AG04450 (cell line): ENCODE results near the gene KHNYN. TPM values are rescaled to one million over a fixed set of nuclear protein-coding genes. Genes with fewer than 3 reads are reported as not detected.

ENCODE experiments used
- CTCF ChIA-PET: fragments of 300-600, 350-600 bp; formaldehyde crosslinking; extraction: SDS; loops from one replicate; lab custom pipeline; 2022; ENCODE audit warnings: antibody characterized with exemption, inconsistent platforms; lab: Charles Lee
- POLR2A ChIA-PET: fragments of 350-600 bp; formaldehyde crosslinking; extraction: SDS; loops from one replicate; lab custom pipeline; 2021; ENCODE audit warnings: antibody characterized with exemption, inconsistent platforms; lab: Yijun Ruan, JAX
- DNase-seq: peaks from one replicate; pipeline ENCODE4 v3.0.0-alpha.2; 2011; ENCODE audit warnings: low read depth, low spot score
- H3K27ac ChIP-seq: one replicate; pipeline ENCODE4 v1.5.1; 2012; ENCODE audit warnings: low read depth, low read length, control low read depth
- H3K27me3 ChIP-seq: one replicate; pipeline ENCODE4 v1.6.0; 2012; ENCODE audit warnings: low read length; ENCODE audit not compliant: control insufficient read depth, insufficient read depth
- H3K4me3 ChIP-seq: 2 replicates; pipeline ENCODE4 v1.5.1; 2011; ENCODE audit warnings: mild to moderate bottlenecking, low read depth, low read length, control low read depth
- H3K9me3 ChIP-seq: 2 replicates; pipeline ENCODE4 v1.5.1; 2012; ENCODE audit warnings: low read length; ENCODE audit not compliant: control insufficient read depth, insufficient read depth
- CTCF ChIP-seq: IDR thresholded peaks from 2 replicates; pipeline ENCODE4 v1.5.1; 2011; ENCODE audit warnings: low read depth, low read length, control low read depth, inconsistent platforms
- polyA plus RNA-seq: library from polyadenylated mRNA; depleted of rRNA; stranded (reverse); fragments of >200 nt; gene quantifications from 2 replicates; pipeline ENCODE4 v1.2.3, GENCODE V29; 2011

KHNYN gene
- polyA plus RNA-seq, 1 experiment = 16.8 TPM

DNA sequence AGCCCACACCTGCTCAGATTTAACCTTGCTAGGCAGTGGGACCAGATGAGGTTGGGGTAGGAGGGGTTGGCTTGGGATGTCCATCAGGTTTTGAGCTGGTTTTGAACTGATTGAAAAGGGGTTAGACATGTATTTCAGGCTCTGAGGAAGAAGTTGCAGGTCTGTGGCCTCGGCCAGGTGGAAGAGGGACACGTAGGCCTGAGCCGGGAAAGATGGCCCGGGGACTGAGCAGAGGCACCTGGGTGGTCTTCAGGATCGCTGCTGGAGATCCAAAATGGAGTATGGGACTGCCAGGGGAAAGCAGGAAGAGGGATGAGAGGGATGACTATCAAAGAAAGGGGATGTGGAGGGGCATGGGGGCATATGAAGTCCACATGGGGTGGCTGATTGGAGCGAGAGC, 23.3 kb upstream of the KHNYN start:
- Histone ChIP-seq H3K27ac (no peak overlapping the region), H3K9me3 (no peaks in the 10 kb centered on the region), H3K4me3 (no peak overlapping the region), H3K27me3 (peaks cover 6% of the 10 kb centered on the region)
- CTCF ChIA-PET = interaction anchor here (1.2 to 3.6 kb wide), 5 partner anchors 25 to 316 kb away, joined by 3 to 18 read pairs (median 8); partner anchors contain the start of gene CIDEB
- TF ChIP-seq CTCF = no peak
- POLR2A ChIA-PET = interaction anchor here (0.7 kb wide), 1 partner anchor 40 kb away, joined by 5 read pairs; no protein-coding TSS in a partner anchor
- DNase-seq = no peak

GRCh38 chr14:24407608-24408325, 22.0 kb upstream of the KHNYN start:
- DNase-seq = no peak
- Histone ChIP-seq H3K9me3 (no peaks in the 10 kb centered on the region), H3K4me3 (no peak overlapping the region), H3K27me3 (peaks cover 6% of the 10 kb centered on the region), H3K27ac (no peak overlapping the region)
- ChIA-PET CTCF (interaction anchor here (1.5 to 3.6 kb wide), 4 partner anchors 24 to 75 kb away, joined by 7 to 18 read pairs (median 9); no protein-coding TSS in a partner anchor), POLR2A (no interaction called here)
- no peak for TF ChIP-seq CTCF

GRCh38 chr14:24408764-24409163, 21.0 kb upstream of the KHNYN start:
- ChIA-PET CTCF (interaction anchor here (1.6 to 6.7 kb wide), 4 partner anchors 23 to 76 kb away, joined by 7 to 49 read pairs (median 16); partner anchors contain the start of gene ADCY4), POLR2A (interaction anchor here (1.0 kb wide), 1 partner anchor 21 kb away, joined by 4 read pairs; the partner anchor contains the start of genes CBLN3 and KHNYN)
- H3K9me3 ChIP-seq = no peaks in the 10 kb centered on the region
- no peak overlapping the region for H3K4me3 ChIP-seq
- no peak for TF ChIP-seq CTCF
- no peak for DNase-seq
- peaks cover 6% of the 10 kb centered on the region for H3K27me3 ChIP-seq
- H3K27ac ChIP-seq = no peak overlapping the region

DNA sequence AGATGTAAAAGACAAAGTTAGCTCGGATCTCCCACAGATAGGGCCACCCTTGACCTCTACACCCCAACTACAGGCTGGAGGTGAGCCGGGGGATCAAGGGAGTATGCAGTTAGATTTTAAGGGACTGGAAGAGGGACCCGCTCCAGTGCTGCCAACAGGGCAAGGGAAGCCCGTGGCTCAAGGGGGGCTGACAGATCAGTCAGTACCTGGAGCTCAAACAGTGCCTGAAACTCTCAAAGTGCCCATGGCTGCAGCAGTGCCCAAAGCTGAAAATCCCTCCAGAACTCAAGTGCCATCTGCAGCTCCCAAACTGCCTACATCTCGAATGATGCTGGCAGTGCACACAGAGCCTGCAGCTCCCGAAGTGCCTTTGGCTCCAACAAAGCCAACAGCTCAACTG, 20.6 kb upstream of the KHNYN start:
- no peak for DNase-seq
- Histone ChIP-seq H3K27me3 (peaks cover 6% of the 10 kb centered on the region), H3K4me3 (no peak overlapping the region), H3K9me3 (no peaks in the 10 kb centered on the region), H3K27ac (no peak overlapping the region)
- POLR2A ChIA-PET = interaction anchor here (1.0 kb wide), 1 partner anchor 21 kb away, joined by 4 read pairs; the partner anchor contains the start of genes CBLN3 and KHNYN
- CTCF ChIA-PET = interaction anchor here (1.6 to 6.7 kb wide), 3 partner anchors 23 to 76 kb away, joined by 7 to 49 read pairs (median 13); partner anchors contain the start of gene ADCY4
- TF ChIP-seq CTCF = no peak

GRCh38 chr14:24409956-24410355, 19.8 kb upstream of the KHNYN start:
- H3K4me3 ChIP-seq = no peak overlapping the region
- ChIA-PET CTCF (interaction anchor here (0.6 to 6.7 kb wide), 6 partner anchors 22 to 77 kb away, joined by 3 to 49 read pairs (median 8); partner anchors contain the start of gene ADCY4), POLR2A (interaction anchor here (1.0 kb wide), 1 partner anchor 20 kb away, joined by 4 read pairs; the partner anchor contains the start of genes CBLN3 and KHNYN)
- peaks cover 3% of the 10 kb centered on the region for H3K27me3 ChIP-seq
- DNase-seq = no peak
- H3K9me3 ChIP-seq = no peaks in the 10 kb centered on the region; the same call in 1 of the 2 replicates
- no peak for TF ChIP-seq CTCF
- H3K27ac ChIP-seq = no peak overlapping the region
